ENCODE results near the gene MYH7. TPM values are rescaled to one million over a fixed set of nuclear protein-coding genes. Genes with fewer than 3 reads are reported as not detected.
"Not testable (repeated sequence)": the region's sequence is repeated elsewhere in the genome, so short reads cannot be mapped to it uniquely, and the experiment has no call there.

Gene MYH7
- total RNA-seq, 5 donors from 2014 or later (not counting 1 experiment from before 2014, with no cell fraction given) = not detected

DNA sequence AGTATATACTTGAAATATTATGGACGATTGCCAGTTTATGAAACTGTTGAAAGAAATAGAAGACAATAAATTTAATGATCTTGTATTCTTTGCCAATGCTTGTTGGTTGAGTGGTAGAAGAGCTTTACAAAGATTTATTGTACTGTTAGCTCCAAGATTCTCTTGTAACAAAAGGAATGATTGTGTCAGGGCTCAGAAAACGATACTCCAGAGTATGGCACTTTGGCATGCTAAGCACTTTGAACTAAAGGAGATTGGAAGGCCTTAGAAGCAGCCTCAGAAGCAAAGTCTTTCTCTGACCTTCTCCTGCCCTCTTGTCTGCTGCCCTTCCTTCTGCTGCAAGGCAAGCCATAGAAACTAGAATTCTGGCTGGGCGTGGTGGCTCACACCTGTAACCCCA is 29.8 kb upstream of the MYH7 start:
- POLR2A ChIA-PET = interaction anchor here in 1 of 2 donors (0.9 kb wide), 1 partner anchor 56 kb away, joined by 3 read pairs; no protein-coding TSS in a partner anchor
- no peak overlapping the region for H3K27ac ChIP-seq (ENCODE audit: low read length)
- no peak overlapping the region for H3K4me3 Mint-ChIP-seq
- WGBS (ENCODE audit: insufficient coverage) = 70% methylated on average over 2 of the region's 3 CpGs
- no peaks in the 10 kb centered on the region for H3K36me3 ChIP-seq (ENCODE audit: control insufficient read depth in 2 of 2, extremely low read depth in 1 of 2, insufficient read depth in 1 of 2, low read length in 1 of 2)
- peaks cover 1 to 8% of the 10 kb centered on the region in 2 donors for H3K27me3 Mint-ChIP-seq
- no peak for DNase-seq
- H3K4me1 Mint-ChIP-seq = peaks cover 0 to 2% (median 1%) of the 10 kb centered on the region in 3 donors
- H3K4me3 ChIP-seq (ENCODE audit: control insufficient read depth in 1 of 2, extremely low read depth in 1 of 2, low read length in 1 of 2) = no peak overlapping the region
- H3K9me3 ChIP-seq = no peaks in the 10 kb centered on the region
- H3K27me3 ChIP-seq (replicated peaks in 1 of 2; ENCODE audit: control insufficient read depth in 2 of 2, extremely low read depth in 1 of 2, insufficient read depth in 2 of 2, low read length in 1 of 2) = peaks cover 0 to 2% of the 10 kb centered on the region in 2 experiments
- no peaks in the 10 kb centered on the region for H3K36me3 Mint-ChIP-seq
- CTCF ChIA-PET = interaction anchor here in 1 of 2 donors (0.7 kb wide), 1 partner anchor 373 kb away, joined by 3 read pairs; no protein-coding TSS in a partner anchor
- no peak for ATAC-seq (replicated peaks in 1 of 4)
- no peaks in the 10 kb centered on the region for H3K9me3 Mint-ChIP-seq
- peaks cover 2 to 11% of the 10 kb centered on the region in 2 experiments for H3K4me1 ChIP-seq (ENCODE audit: control insufficient read depth in 1 of 2, extremely low read depth in 1 of 2, insufficient read depth in 2 of 2, low read length in 2 of 2)
- no peak overlapping the region for H3K27ac Mint-ChIP-seq

- Histone ChIP-seq H3K9me3 (no peaks in the 10 kb centered on the region), H3K27me3 (replicated peaks in 1 of 2; ENCODE audit: control insufficient read depth in 2 of 2, extremely low read depth in 1 of 2, insufficient read depth in 2 of 2, low read length in 1 of 2) (peaks cover 0 to 2% of the 10 kb centered on the region in 2 experiments), H3K27ac (ENCODE audit: low read length) (no peak overlapping the region), H3K36me3 (ENCODE audit: control insufficient read depth in 2 of 2, extremely low read depth in 1 of 2, insufficient read depth in 1 of 2, low read length in 1 of 2) (no peaks in the 10 kb centered on the region), H3K4me1 (ENCODE audit: control insufficient read depth in 1 of 2, extremely low read depth in 1 of 2, insufficient read depth in 2 of 2, low read length in 2 of 2) (peaks cover 0 to 7% of the 10 kb centered on the region in 2 experiments), H3K4me3 (ENCODE audit: control insufficient read depth in 1 of 2, extremely low read depth in 1 of 2, low read length in 1 of 2) (no peak overlapping the region)
- H3K9me3 Mint-ChIP-seq = no peaks in the 10 kb centered on the region
- H3K36me3 Mint-ChIP-seq = no peaks in the 10 kb centered on the region
- ChIA-PET CTCF (no interaction called here), POLR2A (interaction anchor here in 1 of 2 donors (0.9 kb wide), 1 partner anchor 57 kb away, joined by 3 read pairs; no protein-coding TSS in a partner anchor)
- no peak overlapping the region for H3K27ac Mint-ChIP-seq
- ATAC-seq (replicated peaks in 1 of 4) (no peak), DNase-seq (no peak)
- peaks cover 3 to 11% of the 10 kb centered on the region in 2 donors for H3K27me3 Mint-ChIP-seq
- peaks cover 0 to 2% (median 0%) of the 10 kb centered on the region in 3 donors for H3K4me1 Mint-ChIP-seq
- no peak overlapping the region for H3K4me3 Mint-ChIP-seq
Observed at GRCh38 chr14:23464700-23465099, 29.2 kb upstream of the MYH7 start.

GRCh38 chr14:23460960-23461359 is 25.5 kb upstream of the MYH7 start:
- peaks cover 15 to 29% of the 10 kb centered on the region in 2 donors for H3K27me3 Mint-ChIP-seq
- ChIA-PET CTCF (interaction anchor here in 1 of 2 donors (0.7 kb wide), 1 partner anchor 8 kb away, joined by 8 read pairs; no protein-coding TSS in a partner anchor), POLR2A (no interaction called here)

GRCh38 chr14:23457587-23458445 is 22.4 kb upstream of the MYH7 start:
- no peak for DNase-seq
- POLR2A ChIA-PET = no interaction called here
- H3K9me3 ChIP-seq = no peaks in the 10 kb centered on the region
- CTCF ChIA-PET = no interaction called here
- no peaks in the 10 kb centered on the region for H3K36me3 Mint-ChIP-seq
- H3K27ac ChIP-seq (ENCODE audit: low read length) = no peak overlapping the region
- no peaks in the 10 kb centered on the region for H3K36me3 ChIP-seq (ENCODE audit: control insufficient read depth in 2 of 2, extremely low read depth in 1 of 2, insufficient read depth in 1 of 2, low read length in 1 of 2)
- ATAC-seq (replicated peaks in 1 of 4) = no peak
- H3K4me1 Mint-ChIP-seq = no peaks in the 10 kb centered on the region
- no peak overlapping the region for H3K27ac Mint-ChIP-seq
- WGBS (ENCODE audit: insufficient coverage) = 100% methylated on average over 1 of the region's 5 CpGs
- H3K27me3 Mint-ChIP-seq = peaks cover 30 to 48% of the 10 kb centered on the region in 2 donors
- no peaks in the 10 kb centered on the region for H3K4me1 ChIP-seq (ENCODE audit: control insufficient read depth in 1 of 2, extremely low read depth in 1 of 2, insufficient read depth in 2 of 2, low read length in 2 of 2)
- H3K9me3 Mint-ChIP-seq = no peaks in the 10 kb centered on the region
- peaks cover 0 to 2% of the 10 kb centered on the region in 2 experiments for H3K27me3 ChIP-seq (replicated peaks in 1 of 2; ENCODE audit: control insufficient read depth in 2 of 2, extremely low read depth in 1 of 2, insufficient read depth in 2 of 2, low read length in 1 of 2)
- no peak overlapping the region for H3K4me3 Mint-ChIP-seq
- no peak overlapping the region for H3K4me3 ChIP-seq (ENCODE audit: control insufficient read depth in 1 of 2, extremely low read depth in 1 of 2, low read length in 1 of 2)

More at GRCh38 chr14:23460960-23461359, 25.5 kb upstream of the MYH7 start:
- no peak for ATAC-seq (replicated peaks in 1 of 4)
- Histone ChIP-seq H3K9me3 (no peaks in the 10 kb centered on the region), H3K27me3 (replicated peaks in 1 of 2; ENCODE audit: control insufficient read depth in 2 of 2, extremely low read depth in 1 of 2, insufficient read depth in 2 of 2, low read length in 1 of 2) (peaks cover 0 to 5% of the 10 kb centered on the region in 2 experiments), H3K36me3 (ENCODE audit: control insufficient read depth in 2 of 2, extremely low read depth in 1 of 2, insufficient read depth in 1 of 2, low read length in 1 of 2) (no peaks in the 10 kb centered on the region), H3K4me3 (ENCODE audit: control insufficient read depth in 1 of 2, extremely low read depth in 1 of 2, low read length in 1 of 2) (no peak overlapping the region), H3K27ac (ENCODE audit: low read length) (no peak overlapping the region), H3K4me1 (ENCODE audit: control insufficient read depth in 1 of 2, extremely low read depth in 1 of 2, insufficient read depth in 2 of 2, low read length in 2 of 2) (no peaks in the 10 kb centered on the region)
- DNase-seq = no peak
- no peaks in the 10 kb centered on the region for H3K9me3 Mint-ChIP-seq
- H3K27ac Mint-ChIP-seq = no peak overlapping the region
- H3K36me3 Mint-ChIP-seq = no peaks in the 10 kb centered on the region
- no peak overlapping the region for H3K4me3 Mint-ChIP-seq
- H3K4me1 Mint-ChIP-seq = no peaks in the 10 kb centered on the region

GRCh38 chr14:23456883-23457586 is 21.6 kb upstream of the MYH7 start:
- H3K27ac Mint-ChIP-seq; H3K4me3 Mint-ChIP-seq; H3K9me3 ChIP-seq; CTCF ChIA-PET; H3K4me3 ChIP-seq (ENCODE audit: control insufficient read depth in 1 of 2, extremely low read depth in 1 of 2, low read length in 1 of 2); POLR2A ChIA-PET; H3K9me3 Mint-ChIP-seq; H3K36me3 Mint-ChIP-seq; H3K4me1 Mint-ChIP-seq; H3K27ac ChIP-seq (ENCODE audit: low read length); ATAC-seq (replicated peaks in 1 of 4); H3K27me3 ChIP-seq (replicated peaks in 1 of 2; ENCODE audit: control insufficient read depth in 2 of 2, extremely low read depth in 1 of 2, insufficient read depth in 2 of 2, low read length in 1 of 2); DNase-seq; H3K4me1 ChIP-seq (ENCODE audit: control insufficient read depth in 1 of 2, extremely low read depth in 1 of 2, insufficient read depth in 2 of 2, low read length in 2 of 2); H3K36me3 ChIP-seq (ENCODE audit: control insufficient read depth in 2 of 2, extremely low read depth in 1 of 2, insufficient read depth in 1 of 2, low read length in 1 of 2): not testable (repeated sequence)
- peaks cover 30 to 48% of the 10 kb centered on the region in 2 donors for H3K27me3 Mint-ChIP-seq
- 89% methylated on average over 3 of the region's 11 CpGs for WGBS (ENCODE audit: insufficient coverage)

- H3K4me3 ChIP-seq (ENCODE audit: control insufficient read depth in 1 of 2, extremely low read depth in 1 of 2, low read length in 1 of 2) = no peak overlapping the region
- peaks cover 2 to 3% of the 10 kb centered on the region in 2 experiments for H3K27me3 ChIP-seq (replicated peaks in 1 of 2; ENCODE audit: control insufficient read depth in 2 of 2, extremely low read depth in 1 of 2, insufficient read depth in 2 of 2, low read length in 1 of 2)
- no peak overlapping the region for H3K27ac ChIP-seq (ENCODE audit: low read length)
- H3K9me3 ChIP-seq = no peaks in the 10 kb centered on the region
- Mint-ChIP-seq H3K9me3 (no peaks in the 10 kb centered on the region), H3K27ac (peak overlapping the region in 1 of 2 donors; percentile 5), H3K27me3 (peaks cover 38 to 39% of the 10 kb centered on the region in 2 donors), H3K4me1 (no peaks in the 10 kb centered on the region), H3K4me3 (no peak overlapping the region), H3K36me3 (no peaks in the 10 kb centered on the region)
- ATAC-seq (replicated peaks in 1 of 4) (no peak), DNase-seq (no peak)
- WGBS (ENCODE audit: insufficient coverage) = 43% methylated on average over 1 of the region's 1 CpG
- no peaks in the 10 kb centered on the region for H3K4me1 ChIP-seq (ENCODE audit: control insufficient read depth in 1 of 2, extremely low read depth in 1 of 2, insufficient read depth in 2 of 2, low read length in 2 of 2)
- no peaks in the 10 kb centered on the region for H3K36me3 ChIP-seq (ENCODE audit: control insufficient read depth in 2 of 2, extremely low read depth in 1 of 2, insufficient read depth in 1 of 2, low read length in 1 of 2)
- POLR2A ChIA-PET = no interaction called here
- CTCF ChIA-PET = no interaction called here
Observed at GRCh38 chr14:23454445-23454856, 19.0 kb upstream of the MYH7 start.

Data from T-cell (primary cell).